GM19468 (cell line): ENCODE data around the gene COL23A1.

Experiments used
- ATAC-seq: cut with Tn5 transposase; IDR thresholded peaks from one replicate; pipeline ENCODE4 v1.9.1; 2021; ENCODE audit warnings: mild to moderate bottlenecking, moderate library complexity, moderate number of reproducible peaks; ENCODE audit not compliant: unreplicated experiment; ENCODE audit errors: extremely low read depth

COL23A1 gene

GRCh38 chr5:178417391-178417811, 172.8 kb downstream of the COL23A1 start:
- no peak for ATAC-seq

GRCh38 chr5:178416919-178417318, 173.3 kb downstream of the COL23A1 start:
- no peak for ATAC-seq

GRCh38 chr5:178416206-178416882, 173.8 kb downstream of the COL23A1 start:
- ATAC-seq = no peak

GRCh38 chr5:178415353-178415752, 174.8 kb downstream of the COL23A1 start:
- ATAC-seq = no peak

GRCh38 chr5:178413988-178414387, 176.2 kb downstream of the COL23A1 start:
- no peak for ATAC-seq

GRCh38 chr5:178411083-178411482, 179.1 kb downstream of the COL23A1 start:
- ATAC-seq = no peak

- ATAC-seq = no peak
Measured at GRCh38 chr5:178407646-178408045, 182.5 kb downstream of the COL23A1 start.

GRCh38 chr5:178404987-178405386, 185.2 kb downstream of the COL23A1 start:
- no peak for ATAC-seq

GRCh38 chr5:178403956-178404600, 186.1 kb downstream of the COL23A1 start:
- ATAC-seq = no peak

- no peak for ATAC-seq
Measured at GRCh38 chr5:178403351-178403750, 186.8 kb downstream of the COL23A1 start.

- no peak for ATAC-seq
Measured at GRCh38 chr5:178399701-178400095, 190.5 kb downstream of the COL23A1 start.

GRCh38 chr5:178398901-178399700, 191.1 kb downstream of the COL23A1 start:
- no peak for ATAC-seq

GRCh38 chr5:178396796-178397720, 193.1 kb downstream of the COL23A1 start:
- ATAC-seq = no peak

GRCh38 chr5:178394074-178394473, 196.1 kb downstream of the COL23A1 start:
- ATAC-seq = no peak

GRCh38 chr5:178392931-178393394, 197.2 kb downstream of the COL23A1 start:
- ATAC-seq = no peak

- no peak for ATAC-seq
Measured at GRCh38 chr5:178392386-178392785, 197.8 kb downstream of the COL23A1 start.

GRCh38 chr5:178391480-178391879, 198.7 kb downstream of the COL23A1 start:
- no peak for ATAC-seq

GRCh38 chr5:178389796-178390195, 200.4 kb downstream of the COL23A1 start:
- ATAC-seq = no peak

GRCh38 chr5:178389026-178389729, 201.0 kb downstream of the COL23A1 start:
- no peak for ATAC-seq
